Measurements from ENCODE around the gene CRYL1. TPM values are rescaled to one million over a fixed set of nuclear protein-coding genes. Genes with fewer than 3 reads are reported as not detected.

Gene CRYL1
- total and polyA plus RNA-seq, 2 of the 13 experiments (the other 11 are each of a cell fraction or from before 2014, with no cell fraction given), result 57.2 to 115 TPM

- no TSS peak for BruUV-seq (replicated peaks)
- no peaks in the 10 kb centered on the region for H3K9me3 ChIP-seq (ENCODE audit: low read length)
- peak overlapping the region in 2 of 3 experiments; percentile 32 to 34; a peak in 3 of 6 replicates for H3K4me3 ChIP-seq (replicated peaks in 1 of 3; ENCODE audit: insufficient read depth in 1 of 3, low read depth in 2 of 3, low read length in 3 of 3)
- peak overlapping the region; percentile 73 for H3K27ac ChIP-seq (ENCODE audit: extremely low read length, insufficient read depth, low read length)
- peak; percentile 88 for FAIRE-seq
- ChIA-PET CTCF (ENCODE audit: low intra/inter-chr PET ratio, low total read pairs) (interaction anchor here (1.0 to 2.3 kb wide), 8 partner anchors 56 to 429 kb away, joined by 3 to 21 read pairs (median 7); no protein-coding TSS in a partner anchor), POLR2A (interaction anchor here (1.4 to 2.4 kb wide), 2 partner anchors 10 to 58 kb away, joined by 3 to 8 read pairs; no protein-coding TSS in a partner anchor)
- H3K36me3 ChIP-seq (replicated peaks in 1 of 2; ENCODE audit: control insufficient read depth in 1 of 2, insufficient read depth in 2 of 2, low read length in 2 of 2), result 0 out of 5 replicates have a peak, but pooled peaks cover 0 to 3% of the 10 kb centered on the region in 2 experiments
- peak; percentile 70 for ATAC-seq
- peak overlapping the region; percentile 76 for H3K4me2 ChIP-seq (ENCODE audit: low read depth, low read length)
- in situ Hi-C loops (cut with HindIII; ENCODE audit: extremely low pct_ligation_motif_present, low pct_unique_long_range_greater_than_20kb), result no loop called here
- intact Hi-C loops (cut with micrococcal nuclease; ENCODE audit: unreplicated experiment), result loop anchor here (1.0 to 5.0 kb wide), 7 partner anchors 57 to 430 kb away; partner anchors contain the start of genes EEF1AKMT1 and IFT88
- H2AFZ ChIP-seq (ENCODE audit: low read length), result peak overlapping the region; percentile 51
- peak overlapping the region; percentile 52 for H3K9ac ChIP-seq (ENCODE audit: insufficient read depth, low read depth, low read length)
- DNase-seq (ENCODE audit: low spot score), result peak; percentile 66
- H3K79me2 ChIP-seq (ENCODE audit: insufficient read depth, low read length), result no peaks in the 10 kb centered on the region
- peaks cover 45% of the 10 kb centered on the region for H3K4me1 ChIP-seq (ENCODE audit: insufficient read depth, low read length)
- H3K27me3 ChIP-seq (ENCODE audit: control insufficient read depth in 1 of 2, insufficient read depth in 2 of 2, low read length in 2 of 2), result no peaks in the 10 kb centered on the region
- H4K20me1 ChIP-seq (ENCODE audit: insufficient read depth, low read length), result peaks cover 4% of the 10 kb centered on the region; the same call in 1 of the 2 replicates
- WGBS (ENCODE audit: low lambda C conversion rate), result 16% methylated on average over 14 of the region's 14 CpGs
- TF ChIP-seq ZNF441 (CRISPR knock-in tag; IDR thresholded peaks at IDR 0.05; ENCODE audit: borderline replicate concordance) (no peak), MYC (CRISPR knock-in tag; IDR thresholded peaks at IDR 0.05; ENCODE audit: borderline replicate concordance) (no peak), ZNF235 (CRISPR knock-in tag; IDR thresholded peaks at IDR 0.05; ENCODE audit: borderline replicate concordance) (no peak), ZMAT5 (CRISPR knock-in tag; IDR thresholded peaks at IDR 0.05; ENCODE audit: borderline replicate concordance, low read depth) (no peak), ZNF776 (CRISPR knock-in tag; IDR thresholded peaks at IDR 0.05) (no peak), NRL (CRISPR knock-in tag; IDR thresholded peaks at IDR 0.05; ENCODE audit: borderline replicate concordance) (no peak), SYNCRIP (IDR thresholded peaks at IDR 0.05; ENCODE audit: insufficient read depth, low read depth, low read length) (no peak), MAX (IDR thresholded peaks at IDR 0.05) (peak; percentile 38; the same call in 1 of the 2 replicates), SUZ12 (IDR thresholded peaks at IDR 0.05; ENCODE audit: low read depth, low read length) (no peak), TGIF2 (CRISPR knock-in tag; IDR thresholded peaks at IDR 0.05) (no peak), ZMYM3 (CRISPR knock-in tag; IDR thresholded peaks at IDR 0.05) (peak; percentile 56; the same call in 1 of the 2 replicates), ZNF230 (CRISPR knock-in tag; IDR thresholded peaks at IDR 0.05) (no peak), KLF6 (CRISPR knock-in tag; IDR thresholded peaks at IDR 0.05) (no peak), PHB2 (IDR thresholded peaks at IDR 0.05; ENCODE audit: partially characterized antibody) (no peak), ZNF432 (CRISPR knock-in tag; IDR thresholded peaks at IDR 0.05; ENCODE audit: borderline replicate concordance) (no peak), SP140L (CRISPR knock-in tag; IDR thresholded peaks at IDR 0.05; ENCODE audit: borderline replicate concordance) (no peak), NR1H2 (CRISPR knock-in tag; IDR thresholded peaks at IDR 0.05; ENCODE audit: borderline replicate concordance, low read depth) (no peak), ZNF510 (CRISPR knock-in tag; IDR thresholded peaks at IDR 0.05; ENCODE audit: low read depth) (no peak), ZNF703 (CRISPR knock-in tag; IDR thresholded peaks at IDR 0.05; ENCODE audit: borderline replicate concordance) (no peak), NFRKB (IDR thresholded peaks at IDR 0.05) (no peak)
Measured at GRCh38 chr13:20495087-20496023, 30.3 kb downstream of the CRYL1 start.

Data from HepG2 (cell line).